Suppressor macrophage (primary cell): ENCODE data around the gene SLC43A2.
A peak's percentile ranks its signal among the peaks of the same experiment; 100 is the strongest.
"Not testable (repeated sequence)": the region's sequence is repeated elsewhere in the genome, so short reads cannot be mapped to it uniquely, and the experiment has no call there.

Experiments
- DNase-seq, 4 experiments: peaks; one replicate each; pipeline ENCODE4 v3.0.0-alpha.2; 2020 to 2022

SLC43A2 gene

GRCh38 chr17:1590029-1590746, 38.4 kb downstream of the SLC43A2 start:
- DNase-seq = peak; percentile 81 to 86 (median 84)

- DNase-seq = peak; percentile 65 to 86 (median 80)
Measured at GRCh38 chr17:1588821-1589585, 39.6 kb downstream of the SLC43A2 start.

GRCh38 chr17:1584167-1584566, 44.5 kb downstream of the SLC43A2 start:
- DNase-seq = peak in 1 of 4 experiments; percentile 1

- peak in 2 of 4 experiments; percentile 43 to 63 for DNase-seq
Measured at GRCh38 chr17:1583556-1583955, 45.1 kb downstream of the SLC43A2 start.

- peak in 3 of 4 experiments; percentile 50 to 68 (median 53) for DNase-seq
Measured at GRCh38 chr17:1582374-1582773, 46.3 kb downstream of the SLC43A2 start.

- peak in 1 of 4 experiments; percentile 5 for DNase-seq
Measured at GRCh38 chr17:1580979-1581676, 47.5 kb downstream of the SLC43A2 start.

DNA sequence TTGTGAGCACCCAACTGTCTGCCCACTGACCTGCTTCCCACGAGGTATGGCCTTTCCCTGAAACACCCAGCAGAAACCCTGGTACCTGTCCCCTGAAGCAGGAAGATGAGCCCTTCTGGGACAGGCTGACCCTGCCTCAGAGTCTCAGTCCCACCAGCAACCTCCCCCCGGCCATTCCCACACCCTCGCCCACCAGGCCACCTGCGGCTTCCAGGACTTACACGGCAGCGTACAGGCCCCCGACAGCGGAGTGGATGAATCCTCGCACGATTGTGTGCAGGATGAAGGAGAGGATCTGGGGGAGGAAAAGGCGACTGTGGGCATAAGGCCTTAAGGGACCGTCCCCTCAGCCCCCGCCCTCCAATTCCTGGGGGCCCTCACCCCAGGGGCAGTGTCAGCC, 50.6 kb downstream of the SLC43A2 start:
- peak in 1 of 4 experiments; percentile 2 for DNase-seq

DNA sequence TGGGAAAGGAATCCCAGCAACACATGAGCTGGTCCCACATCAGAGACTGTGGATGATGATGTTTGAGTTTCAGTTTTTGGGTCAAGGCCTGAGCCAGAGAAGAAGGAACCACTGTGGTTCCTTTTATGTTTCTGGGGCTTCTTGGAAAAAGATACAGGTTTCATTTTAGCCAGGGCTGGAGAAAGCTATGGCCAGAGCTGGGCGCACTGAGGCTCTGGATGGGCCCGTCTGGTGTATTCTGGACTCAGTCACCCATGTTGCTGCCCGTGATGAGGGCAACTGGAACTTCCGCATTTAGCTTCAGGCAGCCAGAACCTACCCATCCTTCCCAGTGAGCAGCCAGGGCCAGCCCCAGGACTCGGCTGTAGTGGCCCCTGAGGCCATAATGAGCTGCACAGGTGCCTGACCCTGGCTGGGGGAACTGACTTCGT, 51.0 kb downstream of the SLC43A2 start:
- peak; percentile 75 to 85 (median 84) for DNase-seq

GRCh38 chr17:1577182-1577581, 51.5 kb downstream of the SLC43A2 start:
- DNase-seq = peak; percentile 99 to 100 (median 99)

GRCh38 chr17:1576500-1576899, 52.1 kb downstream of the SLC43A2 start:
- peak in 1 of 4 experiments; percentile 32 for DNase-seq

DNA sequence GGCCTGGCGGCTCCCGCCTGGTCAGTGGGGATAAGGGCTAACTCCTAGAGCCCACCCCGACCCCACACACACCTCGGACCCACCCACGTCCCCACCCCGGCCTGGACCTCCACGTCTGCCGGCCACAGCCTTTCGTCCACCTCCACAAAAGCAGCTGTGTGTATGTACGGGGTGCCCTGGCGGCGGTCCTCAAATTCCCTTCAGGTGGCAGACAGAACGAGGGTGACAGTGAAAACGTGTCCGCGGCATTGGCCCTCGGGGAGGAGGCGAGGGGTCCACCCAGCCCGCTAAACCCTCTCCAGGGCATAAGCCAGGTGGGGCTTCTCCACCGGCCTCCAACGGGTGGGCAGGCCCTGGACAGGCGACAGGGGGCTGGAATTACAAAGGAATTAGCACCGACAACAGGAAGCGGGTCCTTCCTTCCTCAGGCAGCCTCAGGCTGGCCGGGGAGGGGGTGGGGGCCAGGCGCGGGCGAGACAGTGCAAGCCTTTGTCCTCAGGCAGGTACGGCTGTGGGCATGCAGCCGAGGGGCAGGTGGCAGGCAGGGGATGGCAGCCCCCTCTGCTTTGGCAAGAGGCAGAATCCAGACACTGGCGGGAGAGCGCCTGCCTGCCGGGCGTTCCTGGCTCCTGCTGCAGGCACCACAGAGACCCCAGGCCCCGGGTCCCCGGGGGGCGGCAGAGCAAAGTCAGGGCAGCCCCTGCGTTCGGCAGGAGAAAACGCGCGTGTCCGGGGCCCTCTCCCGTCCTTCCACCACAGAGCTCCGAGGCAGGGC, 53.8 kb downstream of the SLC43A2 start:
- peak in 1 of 4 experiments; percentile 17 for DNase-seq

DNA sequence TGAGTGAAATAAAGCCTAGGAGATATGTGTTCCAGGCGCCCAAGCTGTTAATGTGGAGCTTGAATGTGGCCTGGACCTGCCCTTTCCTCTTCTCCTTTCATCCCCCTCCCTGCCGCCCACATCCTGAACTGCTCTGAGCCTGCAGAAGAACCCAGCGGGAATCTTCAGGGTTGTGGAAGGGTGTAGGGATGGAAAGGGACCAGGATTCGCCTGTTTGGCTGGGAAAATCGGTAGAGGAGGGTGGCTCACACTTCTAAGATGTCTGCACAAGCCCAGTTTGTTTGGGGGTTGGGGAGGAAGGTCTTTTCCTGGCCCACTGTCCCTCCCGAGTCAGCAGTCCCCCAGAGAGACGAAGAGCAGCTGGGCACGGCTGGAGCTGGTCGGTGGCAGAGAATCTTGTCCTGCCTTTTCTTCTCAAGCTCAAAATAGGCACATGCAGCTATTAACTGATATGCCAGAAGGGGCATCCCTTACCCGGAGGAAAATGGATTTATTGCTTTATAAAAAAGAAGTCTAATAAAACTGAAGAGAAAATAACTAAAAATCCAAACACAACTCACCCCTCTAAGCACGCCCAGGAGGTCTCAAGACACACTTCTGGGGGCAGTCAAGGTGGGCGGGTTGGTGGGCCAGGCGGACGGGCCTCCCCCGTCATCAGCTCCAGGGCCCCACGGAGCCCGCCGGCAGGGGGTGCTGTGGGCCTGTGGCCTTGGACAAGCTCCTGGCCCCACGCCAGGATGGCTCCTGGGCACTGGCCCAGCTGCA, 54.5 kb downstream of the SLC43A2 start:
- peak; percentile 92 to 98 (median 97) for DNase-seq

DNA sequence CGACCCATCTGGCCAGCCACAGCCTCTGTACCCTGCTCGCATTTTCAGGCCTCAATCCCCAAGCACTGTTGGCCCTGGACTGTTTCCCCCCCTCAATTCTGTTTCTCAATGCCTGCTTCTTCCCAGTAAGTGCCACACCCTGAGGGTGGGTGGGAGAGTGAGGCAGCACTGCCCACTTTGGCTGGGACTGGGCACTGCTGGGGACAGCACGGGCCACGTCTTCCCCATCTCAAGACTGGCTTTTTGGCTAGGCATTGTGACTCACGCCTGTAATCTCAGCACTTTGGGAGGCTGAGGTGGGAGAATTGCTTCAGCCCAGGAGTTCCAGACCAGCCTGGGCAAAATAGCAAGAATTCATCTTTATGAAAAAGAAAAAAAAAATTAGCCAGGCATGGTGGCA, 56.0 kb downstream of the SLC43A2 start:
- peak; percentile 68 to 84 (median 76) for DNase-seq

DNA sequence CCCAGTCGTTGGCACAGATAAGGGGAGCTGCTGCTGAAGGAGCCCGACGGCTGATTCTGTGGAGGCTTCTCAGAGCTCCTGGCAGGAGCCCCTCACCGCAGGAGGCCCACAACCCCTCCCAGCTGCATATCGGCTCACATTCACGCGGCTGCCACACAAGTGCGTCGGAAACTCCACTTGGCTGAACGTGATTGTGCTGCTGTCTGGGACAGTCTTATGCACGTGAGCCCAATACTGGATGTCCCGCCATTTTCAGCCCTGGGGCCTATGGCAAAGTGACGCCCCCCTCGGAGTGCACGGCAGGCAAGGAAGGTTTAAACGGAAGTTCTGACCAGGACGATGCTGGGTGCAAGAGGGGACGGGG, 57.3 kb downstream of the SLC43A2 start:
- peak in 1 of 4 experiments; percentile 2 for DNase-seq

- no peak for DNase-seq
Measured at GRCh38 chr17:1568950-1569810, 59.5 kb downstream of the SLC43A2 start.

DNA sequence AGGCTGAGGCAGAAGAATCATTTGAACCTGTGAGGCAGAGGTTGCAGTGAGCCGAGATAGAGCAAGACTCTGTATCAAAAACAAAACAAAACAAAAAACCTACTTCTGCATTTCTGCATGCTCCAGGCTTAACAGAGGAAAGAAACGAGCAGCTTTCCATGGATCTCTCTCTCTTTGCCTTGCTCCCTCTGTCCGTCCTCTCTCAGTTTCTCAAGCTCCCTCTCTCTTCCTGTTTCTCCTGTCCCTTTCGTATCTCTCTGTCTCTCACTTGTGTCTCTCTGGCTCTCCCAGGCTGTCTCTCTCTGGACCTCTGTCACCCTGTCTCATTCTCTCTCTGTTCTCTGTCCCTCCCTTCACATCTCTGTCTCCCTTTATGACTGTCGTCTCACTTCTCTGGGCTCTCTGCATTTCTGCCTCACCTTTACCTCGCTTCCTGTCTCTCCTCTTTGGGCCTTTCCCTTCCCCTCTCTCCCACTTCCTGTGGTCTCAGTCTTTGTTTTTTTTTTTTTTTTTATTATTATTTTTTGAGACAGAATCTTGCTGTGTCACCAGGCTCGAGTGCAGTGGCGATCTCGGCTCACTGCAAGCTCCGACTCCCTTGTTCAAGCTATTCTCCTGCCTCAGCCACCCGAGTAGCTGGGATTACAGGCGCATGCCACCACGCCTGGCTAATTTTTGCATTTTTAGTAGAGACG, 62.0 kb downstream of the SLC43A2 start:
- DNase-seq = peak; percentile 25 to 55 (median 46)

GRCh38 chr17:1565877-1566276, 62.8 kb downstream of the SLC43A2 start:
- DNase-seq = peak; percentile 43 to 74 (median 64)

- no peak for DNase-seq
Measured at GRCh38 chr17:1563786-1564613, 64.6 kb downstream of the SLC43A2 start.

- DNase-seq = not testable (repeated sequence)
Measured at GRCh38 chr17:1563471-1563785, 65.2 kb downstream of the SLC43A2 start.
